ENCODE measurements around the gene NOTCH1.

Gene NOTCH1

DNA sequence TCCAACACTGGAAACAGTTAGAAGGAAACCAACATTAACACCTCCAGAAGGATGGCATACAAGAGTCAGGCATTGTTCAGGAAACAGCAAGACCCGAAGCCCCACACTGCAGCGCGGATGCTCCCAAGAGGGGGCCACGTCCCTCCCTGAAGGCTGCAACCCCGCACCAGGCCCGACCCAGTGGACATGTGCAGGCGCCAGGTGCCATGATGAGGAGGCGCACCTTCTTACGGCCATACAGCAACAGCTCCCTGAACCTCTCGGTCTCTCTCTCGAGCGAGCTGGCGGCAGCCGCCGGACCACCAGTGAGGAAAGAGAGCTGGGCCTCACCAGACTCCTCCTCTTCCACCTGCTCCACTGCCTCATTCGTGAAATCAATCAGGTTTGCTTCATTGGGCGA lies 83.2 kb downstream of the NOTCH1 start:
- TF ChIP-seq SIN3A (IDR thresholded peaks at IDR 0.05; ENCODE audit: borderline replicate concordance, insufficient read depth, low read length) (no peak), POLR2AphosphoS5 (IDR thresholded peaks at IDR 0.05; ENCODE audit: low read depth, low read length) (no peak), FOXP2 (optimal IDR thresholded peaks at IDR 0.05; ENCODE audit: borderline replicate concordance, extremely low read depth, extremely low read length, insufficient read depth) (no peak), REST (IDR thresholded peaks at IDR 0.05; ENCODE audit: insufficient read depth in 1 of 2, low read depth in 2 of 2, low read length in 2 of 2) (no peak), TAF1 (IDR thresholded peaks at IDR 0.05; ENCODE audit: borderline replicate concordance, insufficient read depth, low read length) (no peak)

DNA sequence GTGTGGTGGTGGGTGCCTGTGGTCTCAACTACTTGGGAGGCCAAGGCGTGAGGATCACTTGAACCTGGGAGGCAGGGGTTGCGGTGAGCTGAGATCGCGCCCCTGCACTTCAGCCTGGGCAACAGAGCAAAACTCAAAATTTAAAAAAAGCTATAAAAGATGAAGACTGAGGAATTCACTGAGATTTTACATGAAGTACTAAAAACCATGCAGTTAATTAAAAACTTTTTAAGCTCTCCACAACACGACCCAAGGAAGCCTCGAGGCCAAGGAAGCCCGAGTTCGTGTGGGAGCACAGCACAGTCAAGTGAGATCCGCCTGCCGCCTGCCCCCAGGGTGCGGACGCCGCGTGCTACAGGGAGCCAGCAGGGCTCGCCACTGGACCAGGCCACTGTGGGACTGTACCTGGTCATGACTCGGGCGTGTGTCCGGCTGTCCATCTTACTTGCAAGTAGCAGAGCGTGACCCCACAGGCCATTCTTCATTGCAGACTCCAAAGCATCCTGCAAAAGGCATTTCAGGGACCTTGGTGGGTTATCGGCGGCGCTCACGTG lies 85.0 kb downstream of the NOTCH1 start:
- TF ChIP-seq FOXP2 (optimal IDR thresholded peaks at IDR 0.05; ENCODE audit: borderline replicate concordance, extremely low read depth, extremely low read length, insufficient read depth) (no peak), REST (IDR thresholded peaks at IDR 0.05; ENCODE audit: insufficient read depth in 1 of 2, low read depth in 2 of 2, low read length in 2 of 2) (no peak), SIN3A (IDR thresholded peaks at IDR 0.05; ENCODE audit: borderline replicate concordance, insufficient read depth, low read length) (no peak), TAF1 (IDR thresholded peaks at IDR 0.05; ENCODE audit: borderline replicate concordance, insufficient read depth, low read length) (no peak), POLR2AphosphoS5 (IDR thresholded peaks at IDR 0.05; ENCODE audit: low read depth, low read length) (no peak)

DNA sequence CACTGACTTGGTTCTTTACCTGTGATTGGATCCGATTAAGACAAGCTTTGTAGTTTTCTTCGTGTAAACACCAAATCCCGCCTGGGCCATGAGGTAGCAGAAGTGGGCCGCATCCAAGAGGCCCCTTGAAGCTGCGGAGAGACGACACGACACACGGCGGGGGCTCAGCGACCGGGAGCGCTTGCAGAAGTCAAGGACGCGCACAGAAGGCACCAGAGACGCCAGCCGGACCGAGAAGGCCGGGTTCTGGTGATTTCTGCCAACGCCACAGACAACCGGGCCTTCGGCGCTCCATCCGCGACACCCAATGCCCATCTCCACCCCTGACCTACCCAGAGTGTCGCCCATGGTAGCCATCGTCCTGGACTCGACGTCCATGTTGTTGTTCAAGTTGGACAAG lies 86.4 kb downstream of the NOTCH1 start:
- no peak for TF ChIP-seq TAF1 (IDR thresholded peaks at IDR 0.05; ENCODE audit: borderline replicate concordance, insufficient read depth, low read length)
- TF ChIP-seq POLR2AphosphoS5 (IDR thresholded peaks at IDR 0.05; ENCODE audit: low read depth, low read length), result no peak
- no peak for TF ChIP-seq SIN3A (IDR thresholded peaks at IDR 0.05; ENCODE audit: borderline replicate concordance, insufficient read depth, low read length)
- no peak for TF ChIP-seq FOXP2 (optimal IDR thresholded peaks at IDR 0.05; ENCODE audit: borderline replicate concordance, extremely low read depth, extremely low read length, insufficient read depth)

DNA sequence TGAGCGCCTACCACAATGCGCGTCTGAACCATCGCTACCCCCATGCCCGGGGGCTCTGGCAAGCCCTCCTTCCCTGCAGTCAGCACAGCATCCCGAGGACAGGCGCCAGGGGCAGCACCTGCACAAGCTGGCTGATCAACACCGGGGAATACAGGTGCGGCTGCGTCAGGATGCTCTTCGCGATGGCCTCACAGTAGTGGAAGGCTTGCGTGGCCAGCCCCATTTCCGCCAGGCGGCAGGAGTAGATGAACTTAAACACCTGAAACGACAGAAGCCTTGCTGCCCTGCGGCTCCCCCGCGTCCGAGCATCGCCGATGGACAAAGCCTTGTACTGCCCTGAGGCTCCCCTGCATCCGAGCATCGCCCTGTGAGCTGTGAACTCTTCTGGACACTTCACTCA lies 88.5 kb downstream of the NOTCH1 start:
- TF ChIP-seq REST (IDR thresholded peaks at IDR 0.05; ENCODE audit: insufficient read depth in 1 of 2, low read depth in 2 of 2, low read length in 2 of 2), result no peak
- TF ChIP-seq TAF1 (IDR thresholded peaks at IDR 0.05; ENCODE audit: borderline replicate concordance, insufficient read depth, low read length), result no peak
- no peak for TF ChIP-seq SIN3A (IDR thresholded peaks at IDR 0.05; ENCODE audit: borderline replicate concordance, insufficient read depth, low read length)
- TF ChIP-seq FOXP2 (optimal IDR thresholded peaks at IDR 0.05; ENCODE audit: borderline replicate concordance, extremely low read depth, extremely low read length, insufficient read depth), result no peak
- TF ChIP-seq POLR2AphosphoS5 (IDR thresholded peaks at IDR 0.05; ENCODE audit: low read depth, low read length), result no peak

GRCh38 chr9:136456258-136456657 lies 89.6 kb downstream of the NOTCH1 start:
- TF ChIP-seq FOXP2 (optimal IDR thresholded peaks at IDR 0.05; ENCODE audit: borderline replicate concordance, extremely low read depth, extremely low read length, insufficient read depth), result no peak
- no peak for TF ChIP-seq POLR2AphosphoS5 (IDR thresholded peaks at IDR 0.05; ENCODE audit: low read depth, low read length)
- TF ChIP-seq SIN3A (IDR thresholded peaks at IDR 0.05; ENCODE audit: borderline replicate concordance, insufficient read depth, low read length), result no peak
- no peak for TF ChIP-seq REST (IDR thresholded peaks at IDR 0.05; ENCODE audit: insufficient read depth in 1 of 2, low read depth in 2 of 2, low read length in 2 of 2)
- no peak for TF ChIP-seq TAF1 (IDR thresholded peaks at IDR 0.05; ENCODE audit: borderline replicate concordance, insufficient read depth, low read length)
